Pancreas (tissue), 10 donors: ENCODE results near the gene TBCE. TPM values are rescaled to one million over a fixed set of nuclear protein-coding genes. Genes with fewer than 3 reads are reported as not detected.

Experiments
- ATAC-seq, 4 donors: fragments of 200-7000 bp; cut with Tn5 transposase; one replicate each; pipeline versions ENCODE4 v1.8.0 to v1.9.1; 2020; ENCODE audit warnings: mild to moderate bottlenecking in 4 of 4, moderate library complexity in 4 of 4
- DNase-seq, 6 donors: peaks; one replicate each; pipeline ENCODE4 v3.0.0-alpha.2; 2020
- FAIRE-seq: peaks from 2 replicates; lab custom pipeline; 2012; peaks lifted over from hg19 to GRCh38; lab: Jason Lieb, UNC
- H3K27ac ChIP-seq, 4 donors: fragments of 200-600 bp; sonication (generic); 1 replicate in 3 of 4; 2 replicates in 1 of 4; pipeline versions ENCODE4 v1.5.0 to v1.8.0; 2020
- H3K27me3 ChIP-seq, 4 donors: fragments of 200-600 bp; one replicate each; pipeline ENCODE4 v1.8.0; 2021
- H3K36me3 ChIP-seq, 3 donors: fragments of 200-600 bp; sonication (generic) in 1 of 3; one replicate each; pipeline versions ENCODE4 v1.5.0 to v1.8.0; 2020 to 2021
- H3K4me1 ChIP-seq, 3 donors: fragments of 200-600 bp; one replicate each; pipeline ENCODE4 v1.8.0; 2021
- H3K4me3 ChIP-seq, 4 donors: fragments of 200-600 bp; sonication (generic) in 2 of 4; one replicate each; pipeline versions ENCODE4 v1.5.0 to v1.8.0; 2020 to 2021
- H3K9me3 ChIP-seq, 4 donors: fragments of 200-600 bp; one replicate each; pipeline ENCODE4 v1.8.0; 2021
- WGBS, 2 donors: extraction: QIAGEN DNeasy Blood & Tissue Kit; methylation state at CpG; one replicate each; pipeline ENCODE4 v1.1.7; 2013; 5-methylcytosine and 5-hydroxymethylcytosine counted together
- intact Hi-C, 3 donors: fragments of 100-400 bp; cut with DNase I; formaldehyde crosslinking; loops; one replicate each; pipeline versions ENCODE4 v1.11.1 to v1.14.2; 2022
- polyA plus RNA-seq, 2 donors: library from polyadenylated mRNA; stranded (reverse); fragments of 200-250 nt; gene quantifications; one replicate each; pipeline ENCODE4 v1.2.3, GENCODE V29; 2013
- total RNA-seq, 6 donors: library from RNA; stranded (reverse); fragmentation: NEBNext Ultra II Directional in 4 of 6; extraction: Animal tissue kit (Norgen Biotek cat#: 25700) in 4 of 6; gene quantifications; one replicate each; pipeline versions ENCODE4 v1.2.1 to v1.2.4, GENCODE V29; 2021 to 2023
- TF ChIP-seq, protein P1 (sequence below), 4 donors: fragments of 200-600 bp; sonication (generic) in 3 of 4; IDR thresholded peaks; one replicate each; pipeline versions ENCODE4 v1.5.0 to v1.8.0; 2021; ENCODE audit warnings: antibody characterized with exemption in 4 of 4
- donor health status: healthy with polysubstance abuse.
- donor health status: DM: no; HTN: no; CAD: no; lungs with moderate emphysema.
- donor health status: DM: no; HTN: no; CAD: no.
- donor health status: control.
- donor health status: control.
- donor health status: Bipolar disorder and iron deficiency.
- donor health status: DM: yes; HTN: yes; CAD: no.
- donor health status: DM: no; HTN: no; CAD: no.
- donor health status: DM: no; HTN: no; CAD: no.
- donor health status: DM: yes; HTN: yes; CAD: no.

The TBCE gene
- total and polyA plus RNA-seq, 8 donors = 6.9 to 18.8 (median 10.4) TPM

DNA sequence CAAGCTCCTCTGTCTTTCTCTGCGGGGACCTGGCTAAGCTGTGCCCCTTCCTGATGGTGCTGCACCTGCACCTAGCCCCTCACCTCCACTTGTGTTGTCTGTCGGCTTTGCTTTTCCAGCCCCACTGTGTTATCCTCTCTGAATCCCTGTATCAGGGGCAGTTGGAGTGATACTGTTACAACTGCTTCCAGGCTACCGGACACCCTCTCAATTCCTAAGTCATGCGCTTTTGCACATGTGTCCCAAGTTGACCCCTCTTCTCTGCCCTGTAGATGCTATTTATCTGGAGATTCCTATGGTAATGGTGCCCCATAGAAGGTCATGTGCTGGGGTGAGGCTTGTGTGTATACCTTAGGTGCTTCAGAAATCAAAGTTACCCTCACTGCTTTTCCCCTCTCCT lies 58.9 kb downstream of the TBCE start:
- H3K27ac ChIP-seq = no peak overlapping the region

DNA sequence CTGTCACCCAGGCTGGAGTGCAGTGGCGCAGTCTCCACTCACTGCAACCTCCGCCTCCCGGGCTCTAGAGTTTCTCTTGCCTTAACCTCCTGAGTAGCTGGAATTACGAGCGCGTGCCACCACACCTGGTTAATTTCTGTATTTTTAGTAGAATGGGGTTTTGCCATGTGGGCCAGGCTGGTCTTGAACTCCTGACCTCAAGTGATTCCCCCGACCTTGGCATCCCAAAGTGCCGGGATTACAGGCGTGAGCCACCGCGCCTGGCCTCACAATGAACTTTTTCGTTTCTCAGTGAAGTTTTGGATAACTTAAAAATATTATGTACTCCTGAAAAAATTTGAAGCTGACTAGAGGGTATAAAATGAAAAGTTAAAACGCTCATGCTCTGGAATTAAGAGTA lies 59.5 kb downstream of the TBCE start:
- FAIRE-seq (no peak), ATAC-seq (no peak), DNase-seq (no peak)
- H3K27ac ChIP-seq = no peak overlapping the region
- H3K36me3 ChIP-seq = no peaks in the 10 kb centered on the region
- H3K4me3 ChIP-seq = no peak overlapping the region
- H3K9me3 ChIP-seq = no peaks in the 10 kb centered on the region
- no peaks in the 10 kb centered on the region for H3K4me1 ChIP-seq
- 90 to 94% methylated on average over 13 of the region's 13 CpGs for WGBS, 2 donors
- intact Hi-C loops = no loop called here
- TF ChIP-seq, protein P1, sequence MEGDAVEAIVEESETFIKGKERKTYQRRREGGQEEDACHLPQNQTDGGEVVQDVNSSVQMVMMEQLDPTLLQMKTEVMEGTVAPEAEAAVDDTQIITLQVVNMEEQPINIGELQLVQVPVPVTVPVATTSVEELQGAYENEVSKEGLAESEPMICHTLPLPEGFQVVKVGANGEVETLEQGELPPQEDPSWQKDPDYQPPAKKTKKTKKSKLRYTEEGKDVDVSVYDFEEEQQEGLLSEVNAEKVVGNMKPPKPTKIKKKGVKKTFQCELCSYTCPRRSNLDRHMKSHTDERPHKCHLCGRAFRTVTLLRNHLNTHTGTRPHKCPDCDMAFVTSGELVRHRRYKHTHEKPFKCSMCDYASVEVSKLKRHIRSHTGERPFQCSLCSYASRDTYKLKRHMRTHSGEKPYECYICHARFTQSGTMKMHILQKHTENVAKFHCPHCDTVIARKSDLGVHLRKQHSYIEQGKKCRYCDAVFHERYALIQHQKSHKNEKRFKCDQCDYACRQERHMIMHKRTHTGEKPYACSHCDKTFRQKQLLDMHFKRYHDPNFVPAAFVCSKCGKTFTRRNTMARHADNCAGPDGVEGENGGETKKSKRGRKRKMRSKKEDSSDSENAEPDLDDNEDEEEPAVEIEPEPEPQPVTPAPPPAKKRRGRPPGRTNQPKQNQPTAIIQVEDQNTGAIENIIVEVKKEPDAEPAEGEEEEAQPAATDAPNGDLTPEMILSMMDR (IDR thresholded peaks at IDR 0.05) = no peak
- no peaks in the 10 kb centered on the region for H3K27me3 ChIP-seq

More for the DNA sequence above, 58.9 kb downstream of the TBCE start:
- FAIRE-seq (no peak), ATAC-seq (no peak), DNase-seq (no peak)
- TF ChIP-seq, protein P1 (IDR thresholded peaks at IDR 0.05) = no peak
- intact Hi-C loops = no loop called here
- H3K36me3 ChIP-seq = no peaks in the 10 kb centered on the region
- no peaks in the 10 kb centered on the region for H3K4me1 ChIP-seq
- no peaks in the 10 kb centered on the region for H3K27me3 ChIP-seq
- H3K9me3 ChIP-seq = no peaks in the 10 kb centered on the region
- H3K4me3 ChIP-seq = no peak overlapping the region
- WGBS, 2 donors = 91% methylated on average over 4 of the region's 4 CpGs

DNA sequence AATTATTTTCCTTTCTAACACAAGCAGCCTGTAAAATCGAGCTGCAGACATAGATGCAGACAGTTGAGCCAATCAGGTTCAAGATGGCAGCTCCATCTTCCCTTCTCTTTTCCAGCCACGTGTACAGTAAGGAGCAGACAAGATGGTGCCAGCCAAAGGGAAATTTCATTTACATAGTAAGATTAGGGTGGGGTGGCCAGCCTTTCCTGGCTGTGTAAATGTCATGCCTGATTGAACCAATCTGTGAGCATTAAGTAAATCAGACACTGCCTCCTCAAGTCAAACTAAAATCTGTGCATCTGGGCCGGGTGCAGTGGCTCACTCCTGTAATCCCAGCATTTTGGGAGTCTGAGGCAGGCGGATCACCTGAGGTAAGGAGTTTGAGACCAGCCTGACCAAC lies 60.2 kb downstream of the TBCE start:
- TF ChIP-seq, protein P1 (IDR thresholded peaks at IDR 0.05) = no peak
- Histone ChIP-seq H3K36me3 (no peaks in the 10 kb centered on the region), H3K4me1 (no peaks in the 10 kb centered on the region), H3K27me3 (no peaks in the 10 kb centered on the region), H3K4me3 (no peak overlapping the region), H3K9me3 (no peaks in the 10 kb centered on the region), H3K27ac (no peak overlapping the region)
- DNase-seq (no peak), ATAC-seq (no peak), FAIRE-seq (no peak)
- WGBS, 2 donors = 75 to 83% methylated on average over 4 of the region's 4 CpGs
- intact Hi-C loops = no loop called here

DNA sequence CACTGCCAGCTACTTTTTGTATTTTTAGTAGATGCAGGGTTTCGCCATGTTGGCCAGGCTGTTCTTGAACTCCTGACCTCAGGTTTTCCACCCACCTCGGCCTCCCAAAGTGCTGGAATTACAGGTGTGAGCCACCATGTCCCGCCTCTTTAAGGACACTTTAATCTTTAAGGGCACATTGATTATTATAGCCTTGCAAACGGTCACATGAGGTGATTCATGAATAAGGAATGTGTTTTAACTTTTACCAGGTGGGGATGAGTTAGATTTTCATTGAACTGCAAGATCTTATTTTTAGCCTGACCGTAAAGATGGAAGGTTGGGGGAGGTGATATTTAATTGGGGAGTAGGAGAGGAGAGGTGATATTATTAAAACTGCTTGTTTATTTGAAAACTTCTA lies 61.9 kb downstream of the TBCE start:
- TF ChIP-seq, protein P1 (IDR thresholded peaks at IDR 0.05) = no peak
- no peaks in the 10 kb centered on the region for H3K9me3 ChIP-seq
- FAIRE-seq (no peak), DNase-seq (no peak), ATAC-seq (no peak)
- no peaks in the 10 kb centered on the region for H3K4me1 ChIP-seq
- H3K27ac ChIP-seq = no peak overlapping the region
- WGBS, 2 donors = 77 to 82% methylated on average over 5 of the region's 5 CpGs
- H3K27me3 ChIP-seq = no peaks in the 10 kb centered on the region
- intact Hi-C loops = no loop called here
- H3K4me3 ChIP-seq = no peak overlapping the region
- peaks cover 0 to 9% (median 0%) of the 10 kb centered on the region in 3 donors for H3K36me3 ChIP-seq

DNA sequence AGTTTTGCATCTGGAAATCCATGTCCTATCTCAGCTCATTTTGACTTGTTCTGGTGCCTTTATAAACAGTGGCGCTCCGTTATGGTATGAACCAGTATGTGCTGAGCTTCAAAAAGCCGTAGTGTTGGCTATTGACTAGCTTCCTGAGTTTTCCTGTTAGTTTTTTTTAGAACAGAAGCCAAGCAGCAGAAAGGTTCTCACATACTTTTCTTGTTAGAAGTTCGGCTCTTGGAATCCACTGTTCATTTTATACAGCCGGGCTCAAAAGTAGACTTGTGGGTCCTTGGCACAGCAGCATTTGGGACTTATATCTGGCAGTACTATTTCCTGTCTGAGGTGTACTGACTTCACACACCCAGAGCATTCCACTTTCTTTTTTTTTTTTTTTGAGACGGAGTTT lies 63.8 kb downstream of the TBCE start:
- DNase-seq = no peak
- Histone ChIP-seq H3K27ac (no peak overlapping the region), H3K36me3 (peaks cover 0 to 12% (median 0%) of the 10 kb centered on the region in 3 donors), H3K27me3 (no peaks in the 10 kb centered on the region), H3K9me3 (no peaks in the 10 kb centered on the region), H3K4me1 (no peaks in the 10 kb centered on the region), H3K4me3 (no peak overlapping the region)
- FAIRE-seq = no peak
- WGBS, 2 donors = 93 to 94% methylated on average over 6 of the region's 6 CpGs
- ATAC-seq = no peak
- intact Hi-C loops = no loop called here
- TF ChIP-seq, protein P1 (IDR thresholded peaks at IDR 0.05) = no peak
